Body of pancreas (tissue), 4 donors: Measurements from ENCODE around the gene KAZALD1.

Experiments used
- CTCF ChIP-seq, 7 experiments: fragments of 450-650 bp in 4 of 7; fragments of 200-600 bp in 3 of 7; sonication (generic) in 3 of 7; IDR thresholded peaks; one replicate each; pipeline ENCODE4 v1.5.1; 2016 to 2019; ENCODE audit warnings: antibody characterized with exemption in 7 of 7
- POLR2A ChIP-seq, 3 donors: fragments of 450-650 bp; IDR thresholded peaks; one replicate each; pipeline ENCODE4 v1.6.1; 2016; ENCODE audit warnings: antibody characterized with exemption in 3 of 3, mild to moderate bottlenecking in 2 of 3

- TF ChIP-seq CTCF (IDR thresholded peaks at IDR 0.05) (no peak), POLR2A (IDR thresholded peaks at IDR 0.05) (no peak)
Observed at GRCh38 chr10:101035916-101036702, 25.7 kb upstream of the KAZALD1 start.
